Measurements from ENCODE around the gene RAB35. TPM values are rescaled to one million over a fixed set of nuclear protein-coding genes. Genes with fewer than 3 reads are reported as not detected.

The RAB35 gene
- total RNA-seq, 1 donor from 2014 or later, result 30.9 TPM

- no peak overlapping the region for H3K27ac ChIP-seq
- intact Hi-C loops (cut with DNase I), result no loop called here
- H3K4me3 ChIP-seq, result no peak overlapping the region
- H3K27me3 ChIP-seq, result no peaks in the 10 kb centered on the region
- no peaks in the 10 kb centered on the region for H3K4me1 ChIP-seq
- no peak for DNase-seq (ENCODE audit: extremely low spot score in 2 of 2)
- H3K36me3 ChIP-seq, result peaks cover 9 to 97% of the 10 kb centered on the region in 2 donors
- no peaks in the 10 kb centered on the region for H3K9me3 ChIP-seq
- no peak for TF ChIP-seq POLR2AphosphoS5 (IDR thresholded peaks at IDR 0.05; ENCODE audit: insufficient read depth in 1 of 2, low read depth in 1 of 2)
- TF ChIP-seq POLR2A (IDR thresholded peaks at IDR 0.05), result no peak
- TF ChIP-seq, protein P1, sequence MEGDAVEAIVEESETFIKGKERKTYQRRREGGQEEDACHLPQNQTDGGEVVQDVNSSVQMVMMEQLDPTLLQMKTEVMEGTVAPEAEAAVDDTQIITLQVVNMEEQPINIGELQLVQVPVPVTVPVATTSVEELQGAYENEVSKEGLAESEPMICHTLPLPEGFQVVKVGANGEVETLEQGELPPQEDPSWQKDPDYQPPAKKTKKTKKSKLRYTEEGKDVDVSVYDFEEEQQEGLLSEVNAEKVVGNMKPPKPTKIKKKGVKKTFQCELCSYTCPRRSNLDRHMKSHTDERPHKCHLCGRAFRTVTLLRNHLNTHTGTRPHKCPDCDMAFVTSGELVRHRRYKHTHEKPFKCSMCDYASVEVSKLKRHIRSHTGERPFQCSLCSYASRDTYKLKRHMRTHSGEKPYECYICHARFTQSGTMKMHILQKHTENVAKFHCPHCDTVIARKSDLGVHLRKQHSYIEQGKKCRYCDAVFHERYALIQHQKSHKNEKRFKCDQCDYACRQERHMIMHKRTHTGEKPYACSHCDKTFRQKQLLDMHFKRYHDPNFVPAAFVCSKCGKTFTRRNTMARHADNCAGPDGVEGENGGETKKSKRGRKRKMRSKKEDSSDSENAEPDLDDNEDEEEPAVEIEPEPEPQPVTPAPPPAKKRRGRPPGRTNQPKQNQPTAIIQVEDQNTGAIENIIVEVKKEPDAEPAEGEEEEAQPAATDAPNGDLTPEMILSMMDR (IDR thresholded peaks at IDR 0.05), result no peak
Observed at GRCh38 chr12:120134307-120134980, 17.9 kb upstream of the RAB35 start.

DNA sequence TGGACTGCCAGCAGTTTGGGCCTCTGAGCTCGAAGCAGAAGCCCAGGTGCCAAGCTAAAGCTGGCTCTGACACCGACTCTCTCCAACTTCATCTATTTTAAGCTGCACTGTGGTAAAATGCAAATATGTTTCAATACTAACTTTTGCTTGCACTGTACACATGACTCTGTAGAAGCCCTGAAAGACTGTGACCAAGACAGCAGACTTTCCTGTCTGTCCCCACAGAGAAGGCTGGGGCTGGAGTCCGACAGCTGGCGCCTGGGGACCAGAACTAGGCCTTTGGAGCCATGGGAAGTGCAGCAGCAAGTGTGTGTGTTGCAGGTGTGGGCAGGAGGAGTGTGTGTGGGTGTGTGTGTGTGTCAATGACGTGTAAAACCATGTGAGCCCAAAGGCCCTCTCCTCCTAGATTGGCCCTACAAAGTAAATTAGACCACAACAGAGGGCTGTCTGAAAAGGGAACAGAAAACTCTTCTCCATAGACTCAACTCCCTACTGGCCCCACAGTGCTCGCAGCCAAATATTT, 16.4 kb upstream of the RAB35 start:
- Histone ChIP-seq H3K27ac (no peak overlapping the region), H3K9me3 (no peaks in the 10 kb centered on the region), H3K4me3 (no peak overlapping the region), H3K4me1 (no peaks in the 10 kb centered on the region), H3K36me3 (peaks cover 9 to 99% of the 10 kb centered on the region in 2 donors), H3K27me3 (no peaks in the 10 kb centered on the region)
- TF ChIP-seq POLR2AphosphoS5 (IDR thresholded peaks at IDR 0.05; ENCODE audit: insufficient read depth in 1 of 2, low read depth in 1 of 2), result no peak
- no peak for TF ChIP-seq POLR2A (IDR thresholded peaks at IDR 0.05)
- TF ChIP-seq, protein P1 (IDR thresholded peaks at IDR 0.05), result no peak
- intact Hi-C loops (cut with DNase I), result no loop called here
- DNase-seq (ENCODE audit: extremely low spot score in 2 of 2), result no peak

DNA sequence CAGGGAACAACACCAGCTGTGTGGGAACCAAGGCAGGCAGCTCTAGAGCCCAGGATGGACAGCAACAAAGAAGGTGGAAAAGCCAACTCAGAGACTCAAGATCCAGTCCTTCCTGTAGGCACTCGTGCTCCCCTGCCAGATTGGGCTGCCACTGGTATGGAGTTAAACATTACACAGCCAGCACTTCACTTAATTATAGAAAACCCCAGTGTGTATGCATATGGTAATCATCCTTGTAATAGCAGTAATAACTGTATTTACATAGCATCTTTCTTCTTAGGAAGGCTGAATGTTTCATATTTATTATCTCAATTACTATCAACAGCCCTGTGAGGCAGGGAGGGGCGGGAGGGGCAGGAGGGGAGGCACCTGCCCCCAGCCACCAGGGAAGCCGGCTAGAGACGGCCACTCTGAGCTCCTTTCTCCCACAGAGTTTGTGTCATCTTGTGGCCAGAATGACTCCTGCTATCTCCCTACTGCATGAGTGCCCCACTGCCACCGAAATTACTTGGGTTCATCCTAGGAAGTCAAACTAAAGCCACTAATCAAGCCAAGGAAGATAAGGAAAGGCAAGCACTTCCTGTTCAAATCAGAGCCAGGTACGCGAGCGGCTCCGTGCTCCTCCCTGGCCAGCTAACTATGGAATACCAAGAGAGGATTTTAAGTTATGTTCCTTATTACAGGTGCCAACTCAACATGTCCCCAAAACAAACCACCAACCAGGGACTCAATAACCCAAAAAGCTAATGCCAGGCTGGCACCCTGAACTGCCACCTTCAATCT, 15.7 kb upstream of the RAB35 start:
- no peaks in the 10 kb centered on the region for H3K4me1 ChIP-seq
- DNase-seq (ENCODE audit: extremely low spot score in 2 of 2), result no peak
- intact Hi-C loops (cut with DNase I), result no loop called here
- no peak overlapping the region for H3K4me3 ChIP-seq
- TF ChIP-seq, protein P1 (IDR thresholded peaks at IDR 0.05), result no peak
- TF ChIP-seq POLR2AphosphoS5 (IDR thresholded peaks at IDR 0.05; ENCODE audit: insufficient read depth in 1 of 2, low read depth in 1 of 2), result no peak
- TF ChIP-seq POLR2A (IDR thresholded peaks at IDR 0.05), result no peak
- H3K36me3 ChIP-seq, result peaks cover 9 to 99% of the 10 kb centered on the region in 2 donors
- H3K27ac ChIP-seq, result no peak overlapping the region
- H3K27me3 ChIP-seq, result no peaks in the 10 kb centered on the region
- no peaks in the 10 kb centered on the region for H3K9me3 ChIP-seq

- Histone ChIP-seq H3K4me3 (no peak overlapping the region), H3K4me1 (peaks cover 4% of the 10 kb centered on the region), H3K9me3 (no peaks in the 10 kb centered on the region), H3K36me3 (peaks cover 9 to 89% of the 10 kb centered on the region in 2 donors), H3K27ac (no peak overlapping the region), H3K27me3 (no peaks in the 10 kb centered on the region)
- no peak for DNase-seq (ENCODE audit: extremely low spot score in 2 of 2)
- TF ChIP-seq POLR2A (IDR thresholded peaks at IDR 0.05) (no peak), POLR2AphosphoS5 (IDR thresholded peaks at IDR 0.05; ENCODE audit: insufficient read depth in 1 of 2, low read depth in 1 of 2) (no peak)
- TF ChIP-seq, protein P1 (IDR thresholded peaks at IDR 0.05), result no peak
- intact Hi-C loops (cut with DNase I), result no loop called here
Observed at GRCh38 chr12:120131116-120131515, 14.6 kb upstream of the RAB35 start.

Data from vagina (tissue), 2 donors.